HG03460 (cell line): ENCODE data around the gene HOXD8.

Experiments
- ATAC-seq: cut with Tn5 transposase; IDR thresholded peaks from one replicate; pipeline ENCODE4 v1.9.1; 2021; ENCODE audit not compliant: unreplicated experiment

Gene HOXD8

GRCh38 chr2:176128982-176129796, at the start of gene HOXD8:
TSS of gene HOXD8 (plus strand) at chr2:176129705. CDS start at chr2:176130367, 662 bp downstream.
- no peak for ATAC-seq

DNA sequence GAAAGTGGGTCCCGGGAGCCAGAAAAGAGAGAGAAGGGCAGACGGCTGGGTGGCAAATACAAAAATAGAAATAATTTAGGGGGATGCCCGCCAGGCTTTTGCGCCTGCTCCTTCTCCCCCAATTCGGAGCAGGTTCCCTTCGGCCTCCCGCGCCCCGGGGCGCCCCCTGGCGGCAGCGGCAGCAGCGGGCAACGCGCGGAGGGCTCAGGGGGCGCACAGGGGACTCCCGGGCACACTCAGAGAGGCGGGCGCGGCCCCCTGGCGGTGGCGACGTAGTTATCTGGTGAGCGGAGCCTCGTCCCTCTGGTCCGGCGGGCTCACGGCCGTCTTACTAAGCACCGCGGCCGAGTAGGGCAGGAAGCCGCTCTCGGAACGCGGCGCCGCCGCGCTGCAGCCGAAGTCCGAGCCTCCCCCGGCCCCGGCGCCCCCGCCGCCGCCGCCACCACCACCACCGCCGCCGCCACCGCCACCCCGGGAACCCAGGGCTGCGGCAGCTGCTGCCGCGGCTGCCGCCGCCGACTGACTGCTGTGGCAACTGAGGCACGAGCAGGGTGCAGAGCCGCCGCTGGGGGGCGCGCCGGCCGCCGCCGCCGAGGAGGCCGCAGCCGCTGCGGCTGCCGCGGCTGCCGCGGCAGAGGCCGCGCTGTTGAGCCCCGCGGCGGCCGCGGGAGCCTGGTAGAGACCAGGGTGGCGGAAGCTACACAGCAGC, 49.5 kb upstream of the HOXD8 start:
- ATAC-seq, result no peak

DNA sequence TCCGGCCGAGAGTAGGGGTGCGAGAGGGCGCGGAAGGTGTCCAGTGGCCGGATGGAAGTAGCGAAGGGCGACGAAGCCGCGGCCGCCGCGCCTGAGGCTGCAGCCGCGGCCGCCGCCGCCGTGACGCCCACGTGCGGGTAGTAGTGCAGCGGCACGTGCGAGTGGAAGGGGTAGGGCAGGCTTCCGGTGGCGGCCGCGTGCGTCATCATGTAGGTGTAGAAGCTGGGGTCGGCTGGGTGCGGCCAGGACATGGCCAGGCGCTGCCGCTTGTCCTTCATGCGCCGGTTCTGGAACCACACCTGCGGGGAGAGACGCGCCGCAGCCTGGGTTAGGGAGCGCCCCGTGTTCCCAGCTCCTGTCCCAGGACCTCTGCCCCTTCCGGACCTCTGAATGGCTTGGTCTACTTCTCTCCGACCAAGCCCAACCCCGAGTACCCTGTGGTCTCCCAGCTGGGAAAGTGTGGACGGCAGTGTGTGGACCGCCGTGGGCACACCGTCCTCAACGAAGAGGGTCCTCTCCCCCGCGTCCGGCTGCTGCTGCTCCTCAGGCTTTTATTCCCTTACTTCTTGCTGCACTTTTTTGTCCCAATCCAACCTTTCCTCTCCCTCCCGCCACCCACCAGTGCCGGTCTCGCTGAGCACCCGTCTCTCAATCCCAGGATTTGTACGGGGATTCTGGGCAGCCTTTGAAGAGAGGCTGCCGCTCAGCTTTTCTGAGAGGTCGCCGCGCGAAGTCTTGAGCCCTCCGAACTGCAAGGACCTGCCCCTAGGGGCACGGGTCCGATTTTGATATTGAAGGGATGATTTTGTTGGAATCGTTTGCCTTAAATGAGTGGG, 48.7 kb upstream of the HOXD8 start:
- ATAC-seq, result no peak

DNA sequence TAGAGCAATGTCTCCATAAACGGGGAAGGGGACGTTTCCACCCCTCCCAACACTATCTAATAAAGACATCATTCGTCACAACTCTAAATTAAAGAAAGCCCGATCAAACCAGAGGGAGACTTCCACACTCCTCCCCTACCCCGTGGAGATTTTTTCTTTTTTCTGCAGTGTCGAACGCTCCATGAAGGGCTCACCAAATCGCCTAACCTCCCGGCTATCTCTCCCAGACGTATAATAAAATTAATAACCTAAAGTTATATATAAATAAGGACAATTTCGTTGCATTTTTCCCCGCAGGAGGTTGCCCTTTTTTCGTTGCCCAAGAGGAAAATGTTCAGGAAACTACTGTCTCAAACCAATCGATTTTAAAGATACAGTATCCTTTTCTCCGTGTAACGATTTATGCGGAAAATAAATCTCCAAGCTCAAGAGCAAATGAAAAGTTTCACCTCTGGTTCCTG, 48.1 kb upstream of the HOXD8 start:
- ATAC-seq, result no peak

DNA sequence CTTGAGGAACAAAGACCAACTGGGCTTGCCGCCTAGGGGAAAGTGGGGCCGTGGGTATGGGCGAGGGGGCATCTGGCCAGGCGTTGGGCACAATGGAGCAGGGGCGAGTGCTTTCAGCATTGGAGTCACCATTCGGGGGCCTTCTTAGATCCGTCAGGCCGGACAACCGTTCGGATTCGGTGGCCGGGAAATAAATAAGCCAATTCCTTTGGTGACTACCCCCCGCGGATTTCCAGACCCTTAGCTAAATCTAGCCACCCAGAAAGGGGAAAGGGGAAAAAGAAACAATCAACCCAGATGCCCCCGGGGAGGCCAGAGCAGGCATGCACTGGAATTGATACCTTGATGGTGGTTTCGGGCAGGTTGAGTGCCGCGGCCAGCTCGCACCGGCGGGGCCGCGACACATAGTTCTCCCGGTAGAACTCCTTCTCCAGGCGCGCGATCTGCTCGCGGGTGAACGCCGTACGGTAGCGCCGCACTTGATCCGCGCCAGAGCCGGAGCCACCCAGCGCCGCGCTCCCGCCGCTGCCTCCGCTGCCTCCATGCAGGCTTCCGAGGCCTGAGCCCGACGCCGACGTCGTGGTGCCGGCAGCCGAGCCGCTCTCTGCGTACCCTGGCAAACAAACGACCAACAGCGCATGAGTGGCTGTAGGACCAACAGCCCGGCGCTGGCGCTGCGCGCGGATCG, 47.5 kb upstream of the HOXD8 start:
- no peak for ATAC-seq

DNA sequence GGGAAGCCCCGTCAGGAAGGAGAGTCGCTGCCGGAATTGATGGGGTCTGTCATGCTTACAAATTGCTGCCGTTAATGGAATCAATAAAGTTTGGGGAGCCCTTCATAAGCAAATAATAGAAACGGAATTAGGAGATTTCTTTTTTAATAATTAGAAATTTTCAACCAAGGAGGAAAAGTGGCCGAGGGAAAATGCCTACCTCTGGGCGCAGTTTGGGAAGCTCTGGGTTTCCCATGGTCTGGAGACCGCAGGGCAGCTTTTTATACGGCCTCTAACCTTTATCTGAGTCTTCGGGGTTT, 47.0 kb upstream of the HOXD8 start:
- no peak for ATAC-seq

DNA sequence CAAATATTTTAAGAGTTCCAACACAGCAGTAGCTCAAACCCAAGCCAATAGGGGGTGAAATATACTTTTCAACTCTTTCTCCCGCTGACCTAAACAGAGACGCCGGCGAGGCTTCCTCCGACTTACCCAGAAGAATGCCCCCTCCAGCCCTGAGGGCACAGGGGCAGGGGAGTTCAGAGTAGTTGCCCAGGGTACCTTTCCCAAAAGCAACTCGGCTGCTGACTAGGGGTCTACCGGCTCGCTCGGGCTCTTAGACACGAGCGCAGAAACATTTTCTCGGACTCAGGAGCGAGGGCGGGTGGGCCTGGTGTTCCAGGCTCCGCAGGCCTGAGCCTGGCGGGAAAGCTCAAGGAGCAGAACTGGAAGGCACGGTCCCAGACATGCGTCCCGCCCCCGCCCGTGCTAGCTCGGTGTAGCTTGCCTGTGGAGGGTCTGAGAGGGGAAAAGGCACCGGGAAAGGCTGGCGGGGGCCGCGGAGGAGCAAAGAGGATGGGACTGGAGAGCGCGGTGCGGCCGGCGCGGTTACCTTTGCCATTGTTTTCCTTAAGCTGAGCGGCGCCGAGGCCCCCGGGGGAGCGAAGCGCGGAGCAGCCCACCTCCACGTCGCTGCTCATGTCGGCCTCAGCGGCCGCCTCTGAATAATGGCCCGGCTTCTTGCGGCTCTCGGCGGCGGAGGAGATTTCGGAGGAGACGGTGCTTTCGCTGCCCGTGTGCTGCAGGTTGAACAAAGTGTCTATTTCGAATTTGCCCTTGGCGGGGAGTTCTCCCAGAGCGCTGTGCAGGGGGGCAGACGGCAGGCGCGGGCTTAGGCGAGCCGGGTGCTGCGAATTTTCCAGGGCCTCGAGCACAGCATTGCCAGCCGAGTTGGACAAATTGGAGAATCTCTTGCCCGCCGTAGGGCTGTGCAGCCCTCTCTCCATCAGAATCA, 46.4 kb upstream of the HOXD8 start:
- no peak for ATAC-seq

- ATAC-seq, result no peak
Observed at GRCh38 chr2:176083796-176084261, 45.7 kb upstream of the HOXD8 start, which contains the start of gene EVX2. TSS of gene EVX2 (minus strand) at chr2:176083962. CDS start at chr2:176083776, 186 bp downstream.

DNA sequence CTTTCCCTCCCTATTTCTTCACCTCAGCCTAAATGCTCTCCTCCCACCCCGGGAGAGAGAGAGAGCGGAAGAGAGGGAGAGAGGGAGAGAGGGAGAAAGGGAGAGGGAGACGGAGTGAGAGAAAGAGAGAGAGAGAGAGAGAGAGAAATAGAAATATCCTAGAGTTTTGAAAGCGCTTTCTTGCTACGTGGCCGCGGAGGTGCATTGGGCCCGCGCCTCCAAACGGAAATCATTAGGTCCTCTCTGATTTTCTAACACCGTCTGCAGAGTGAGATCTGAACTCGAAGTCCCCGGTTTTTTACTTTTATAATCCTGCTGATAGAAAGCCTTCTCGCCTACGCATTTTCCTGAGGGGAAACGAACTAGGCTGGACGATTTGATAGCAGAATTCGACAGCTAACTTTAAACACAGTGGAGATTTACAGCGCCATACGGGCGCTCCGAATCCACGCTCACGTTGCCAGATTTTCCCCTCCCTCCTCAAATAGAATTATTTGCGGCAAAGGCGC, 44.8 kb upstream of the HOXD8 start:
- ATAC-seq, result no peak

GRCh38 chr2:176085120-176085788, 44.3 kb upstream of the HOXD8 start:
- ATAC-seq, result no peak

DNA sequence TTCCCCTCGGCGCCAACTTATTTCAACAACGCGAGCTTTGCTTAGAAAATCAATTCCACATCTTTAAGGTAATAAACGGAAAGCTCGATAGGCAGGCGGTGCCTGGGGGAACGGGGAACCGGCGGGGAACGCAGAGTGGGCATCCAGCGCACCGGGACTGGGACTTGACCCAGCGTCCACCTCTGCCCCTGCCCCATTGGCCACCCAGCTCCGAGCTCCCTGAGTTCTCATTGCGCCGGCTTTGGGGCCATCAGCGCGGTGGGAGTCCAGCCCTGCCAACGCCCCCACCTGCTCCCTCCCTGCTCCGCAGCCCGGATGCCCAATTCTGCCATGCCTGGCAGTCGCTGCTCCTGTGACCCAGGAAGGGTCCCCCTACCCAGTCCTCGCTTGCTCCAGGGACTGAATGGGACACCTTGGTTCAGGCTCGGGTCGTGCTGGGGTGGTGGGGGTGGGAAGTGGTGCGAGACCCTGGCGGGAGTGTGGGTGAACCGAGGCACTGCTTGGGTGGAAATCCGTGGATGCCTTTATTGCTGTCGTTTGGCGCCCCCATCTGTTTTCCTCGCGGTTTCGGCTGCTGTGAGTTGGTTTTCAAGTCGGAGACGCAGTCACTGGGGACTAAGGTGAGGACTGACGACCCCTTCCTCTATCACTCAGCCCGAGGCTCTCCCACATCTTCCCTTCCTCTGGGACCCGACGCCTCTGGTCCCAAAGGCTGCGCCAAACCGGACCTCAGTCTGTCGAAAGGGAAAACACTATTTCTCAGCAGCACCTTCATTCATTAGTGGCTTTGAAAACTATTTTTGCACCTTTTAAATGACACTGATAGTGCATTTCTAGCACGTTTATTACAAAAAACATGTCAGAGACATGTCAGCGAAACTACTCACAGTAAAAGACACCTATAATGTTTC, 43.4 kb upstream of the HOXD8 start:
- ATAC-seq, result no peak

DNA sequence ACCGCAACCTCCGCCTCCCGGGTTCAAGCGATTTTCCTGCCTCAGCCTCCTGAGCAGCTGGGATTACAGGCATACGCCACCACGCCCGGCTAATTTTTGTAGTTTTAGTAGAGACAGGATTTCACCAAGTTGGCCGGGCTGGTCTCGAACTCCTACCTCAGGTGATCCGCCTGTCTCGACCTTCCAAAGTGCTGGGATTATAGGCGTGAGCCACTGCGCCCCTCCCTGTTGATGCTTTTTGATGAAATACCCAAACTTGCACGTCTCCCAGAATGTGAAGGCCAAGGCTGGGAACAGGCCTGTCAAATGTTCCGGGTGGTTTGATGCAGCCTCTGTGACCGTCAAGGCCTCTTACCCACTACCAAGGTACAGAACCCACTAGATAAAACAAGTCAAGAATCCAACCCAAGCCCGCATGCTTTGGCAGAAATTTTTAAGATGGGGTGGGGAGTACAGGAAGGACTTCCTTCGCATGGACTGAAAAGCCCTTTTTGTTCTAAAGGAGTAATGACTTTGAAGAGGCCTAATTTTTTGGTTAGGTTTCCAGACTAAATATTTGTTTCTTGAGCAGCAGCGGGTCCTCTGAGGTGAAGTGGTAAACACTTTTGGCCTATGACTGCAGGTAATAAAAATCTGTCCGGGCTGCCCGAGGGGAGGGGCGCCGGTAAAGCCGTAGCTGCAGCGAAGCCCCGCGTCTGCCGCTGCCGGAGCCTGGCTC, 42.0 kb upstream of the HOXD8 start:
- no peak for ATAC-seq

DNA sequence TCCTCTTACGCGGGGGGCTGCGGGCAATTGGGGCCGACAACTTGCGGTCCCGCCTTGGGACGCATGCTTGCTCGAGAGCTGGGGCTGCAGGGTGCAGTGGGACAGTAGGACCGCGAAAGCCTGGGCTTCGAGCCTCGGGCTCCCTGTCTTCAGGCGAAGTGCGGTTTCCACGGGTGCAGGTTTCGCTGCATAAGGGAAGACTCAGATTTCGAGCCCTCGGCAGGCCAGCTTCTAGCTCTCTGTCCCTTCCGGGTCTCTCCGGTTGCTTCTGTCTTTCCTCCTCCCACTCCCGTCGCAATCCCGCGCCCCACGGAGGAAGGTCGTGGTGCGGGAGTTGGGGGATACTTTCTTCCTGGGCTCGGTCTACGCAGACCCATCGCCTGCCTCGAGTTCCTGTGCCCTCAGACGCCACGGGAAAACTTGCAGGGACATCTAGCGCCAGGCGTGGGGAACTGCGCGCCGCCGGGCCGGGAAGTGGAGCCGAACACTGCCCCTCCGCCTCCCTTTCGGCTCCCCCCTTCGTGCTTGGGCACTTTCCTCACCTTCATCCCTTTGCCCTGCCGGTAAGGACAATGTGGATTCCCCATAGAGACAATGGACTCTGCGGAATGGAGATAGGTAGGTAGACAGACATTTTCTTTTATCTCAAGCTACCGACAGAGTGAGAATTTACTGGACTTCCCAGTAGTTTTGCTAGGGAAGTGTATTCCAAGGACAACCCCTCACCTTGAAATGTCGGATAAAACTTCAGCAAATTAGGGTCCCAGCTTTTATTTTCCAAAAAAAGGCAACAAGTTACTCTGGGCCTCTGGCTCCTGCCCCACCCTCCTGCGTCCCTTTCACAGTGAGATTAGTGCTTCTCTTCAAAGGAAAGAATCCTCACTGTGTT, 41.2 kb upstream of the HOXD8 start:
- ATAC-seq, result no peak

- ATAC-seq, result no peak
Observed at GRCh38 chr2:176088937-176089842, 40.3 kb upstream of the HOXD8 start.

GRCh38 chr2:176089843-176090395, 39.6 kb upstream of the HOXD8 start:
- no peak for ATAC-seq
